Liver (tissue), 3 donors: Measurements from ENCODE around the gene TPGS1.

Experiments
- GABPA ChIP-seq, 2 donors: IDR thresholded peaks in 1 of 2; conservative IDR thresholded peaks in 1 of 2; 2 replicates each; pipeline ENCODE4 v1.6.1; 2016; ENCODE audit warnings: antibody characterized with exemption in 2 of 2, mild to moderate bottlenecking in 1 of 2, moderate library complexity in 1 of 2
- MAX ChIP-seq: IDR thresholded peaks from 2 replicates; pipeline ENCODE4 v1.6.1; 2016; ENCODE audit warnings: antibody characterized with exemption
- RAD21 ChIP-seq, 2 donors: IDR thresholded peaks; 2 replicates each; pipeline ENCODE4 v1.6.1; 2016; ENCODE audit warnings: antibody characterized with exemption in 2 of 2, mild to moderate bottlenecking in 2 of 2
- TAF1 ChIP-seq: conservative IDR thresholded peaks from 2 replicates; pipeline ENCODE4 v1.6.1; 2016; ENCODE audit warnings: antibody characterized with exemption, mild to moderate bottlenecking
- TF ChIP-seq, protein P1 (sequence below): fragments of 150-350 bp; IDR thresholded peaks from 2 replicates; pipeline ENCODE4 v1.5.1; 2017; ENCODE audit warnings: improper control_type of control experiment, low read depth, low read length; ENCODE audit not compliant: missing input control
- TF ChIP-seq, protein P2 (sequence below): IDR thresholded peaks from 2 replicates; pipeline ENCODE4 v1.6.1; 2016; ENCODE audit warnings: antibody characterized with exemption, mild to moderate bottlenecking
- donor health status: healthy.
- donor health status: healthy.

DNA sequence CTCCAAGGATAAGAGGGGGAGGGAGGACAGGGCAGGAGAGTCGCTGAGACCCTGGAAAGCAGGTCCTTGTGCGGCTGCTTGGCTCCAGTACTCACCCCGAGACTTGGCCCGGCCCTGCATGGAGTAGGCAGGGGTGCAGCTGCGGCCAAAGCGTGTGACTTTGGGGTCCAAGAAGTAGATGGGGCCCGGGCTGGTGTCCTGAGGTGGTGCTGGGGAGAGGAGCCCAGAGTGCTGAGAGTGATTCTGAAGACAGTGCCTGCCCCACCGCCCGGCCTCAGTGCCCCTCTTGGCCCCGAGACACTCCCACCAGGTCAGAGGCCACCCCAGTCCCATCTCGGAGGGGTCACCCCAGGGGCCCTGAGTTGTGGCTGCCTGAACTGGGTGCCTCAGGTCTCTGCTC, 39.7 kb upstream of the TPGS1 start:
- TF ChIP-seq, protein P1, sequence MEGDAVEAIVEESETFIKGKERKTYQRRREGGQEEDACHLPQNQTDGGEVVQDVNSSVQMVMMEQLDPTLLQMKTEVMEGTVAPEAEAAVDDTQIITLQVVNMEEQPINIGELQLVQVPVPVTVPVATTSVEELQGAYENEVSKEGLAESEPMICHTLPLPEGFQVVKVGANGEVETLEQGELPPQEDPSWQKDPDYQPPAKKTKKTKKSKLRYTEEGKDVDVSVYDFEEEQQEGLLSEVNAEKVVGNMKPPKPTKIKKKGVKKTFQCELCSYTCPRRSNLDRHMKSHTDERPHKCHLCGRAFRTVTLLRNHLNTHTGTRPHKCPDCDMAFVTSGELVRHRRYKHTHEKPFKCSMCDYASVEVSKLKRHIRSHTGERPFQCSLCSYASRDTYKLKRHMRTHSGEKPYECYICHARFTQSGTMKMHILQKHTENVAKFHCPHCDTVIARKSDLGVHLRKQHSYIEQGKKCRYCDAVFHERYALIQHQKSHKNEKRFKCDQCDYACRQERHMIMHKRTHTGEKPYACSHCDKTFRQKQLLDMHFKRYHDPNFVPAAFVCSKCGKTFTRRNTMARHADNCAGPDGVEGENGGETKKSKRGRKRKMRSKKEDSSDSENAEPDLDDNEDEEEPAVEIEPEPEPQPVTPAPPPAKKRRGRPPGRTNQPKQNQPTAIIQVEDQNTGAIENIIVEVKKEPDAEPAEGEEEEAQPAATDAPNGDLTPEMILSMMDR: no peak
- TF ChIP-seq GABPA (IDR thresholded peaks at IDR 0.05 in 1 of 2, conservative IDR thresholded peaks at IDR 0.05 in 1 of 2) (no peak), RAD21 (IDR thresholded peaks at IDR 0.05) (no peak), MAX (no peak), TAF1 (no peak)
- TF ChIP-seq, protein P2, sequence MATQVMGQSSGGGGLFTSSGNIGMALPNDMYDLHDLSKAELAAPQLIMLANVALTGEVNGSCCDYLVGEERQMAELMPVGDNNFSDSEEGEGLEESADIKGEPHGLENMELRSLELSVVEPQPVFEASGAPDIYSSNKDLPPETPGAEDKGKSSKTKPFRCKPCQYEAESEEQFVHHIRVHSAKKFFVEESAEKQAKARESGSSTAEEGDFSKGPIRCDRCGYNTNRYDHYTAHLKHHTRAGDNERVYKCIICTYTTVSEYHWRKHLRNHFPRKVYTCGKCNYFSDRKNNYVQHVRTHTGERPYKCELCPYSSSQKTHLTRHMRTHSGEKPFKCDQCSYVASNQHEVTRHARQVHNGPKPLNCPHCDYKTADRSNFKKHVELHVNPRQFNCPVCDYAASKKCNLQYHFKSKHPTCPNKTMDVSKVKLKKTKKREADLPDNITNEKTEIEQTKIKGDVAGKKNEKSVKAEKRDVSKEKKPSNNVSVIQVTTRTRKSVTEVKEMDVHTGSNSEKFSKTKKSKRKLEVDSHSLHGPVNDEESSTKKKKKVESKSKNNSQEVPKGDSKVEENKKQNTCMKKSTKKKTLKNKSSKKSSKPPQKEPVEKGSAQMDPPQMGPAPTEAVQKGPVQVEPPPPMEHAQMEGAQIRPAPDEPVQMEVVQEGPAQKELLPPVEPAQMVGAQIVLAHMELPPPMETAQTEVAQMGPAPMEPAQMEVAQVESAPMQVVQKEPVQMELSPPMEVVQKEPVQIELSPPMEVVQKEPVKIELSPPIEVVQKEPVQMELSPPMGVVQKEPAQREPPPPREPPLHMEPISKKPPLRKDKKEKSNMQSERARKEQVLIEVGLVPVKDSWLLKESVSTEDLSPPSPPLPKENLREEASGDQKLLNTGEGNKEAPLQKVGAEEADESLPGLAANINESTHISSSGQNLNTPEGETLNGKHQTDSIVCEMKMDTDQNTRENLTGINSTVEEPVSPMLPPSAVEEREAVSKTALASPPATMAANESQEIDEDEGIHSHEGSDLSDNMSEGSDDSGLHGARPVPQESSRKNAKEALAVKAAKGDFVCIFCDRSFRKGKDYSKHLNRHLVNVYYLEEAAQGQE: no peak
